ENCODE data around the gene SRPRA.

DNA sequence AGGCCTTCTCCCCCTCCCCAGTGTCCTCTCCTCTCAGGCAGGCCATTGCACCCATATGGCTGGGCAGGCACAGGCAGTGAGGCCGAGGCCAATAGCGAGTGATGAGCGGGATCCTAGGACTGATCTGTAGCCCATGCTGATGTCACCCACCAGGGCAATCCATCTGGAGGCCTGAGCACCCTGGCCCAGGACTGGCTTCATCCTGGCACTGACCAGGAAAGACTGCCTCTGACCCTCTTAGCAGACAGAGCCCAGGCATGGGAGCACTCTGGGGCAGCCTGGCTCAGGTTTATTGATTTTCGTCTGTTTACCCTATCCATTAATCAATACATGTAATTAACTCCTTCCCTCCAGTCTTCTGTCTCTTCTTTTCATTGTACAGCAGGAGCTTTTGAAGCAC is 9.1 kb upstream of the SRPRA start:
- TF ChIP-seq POLR2A (IDR thresholded peaks at IDR 0.05) = no peak
- TF ChIP-seq, protein P1, sequence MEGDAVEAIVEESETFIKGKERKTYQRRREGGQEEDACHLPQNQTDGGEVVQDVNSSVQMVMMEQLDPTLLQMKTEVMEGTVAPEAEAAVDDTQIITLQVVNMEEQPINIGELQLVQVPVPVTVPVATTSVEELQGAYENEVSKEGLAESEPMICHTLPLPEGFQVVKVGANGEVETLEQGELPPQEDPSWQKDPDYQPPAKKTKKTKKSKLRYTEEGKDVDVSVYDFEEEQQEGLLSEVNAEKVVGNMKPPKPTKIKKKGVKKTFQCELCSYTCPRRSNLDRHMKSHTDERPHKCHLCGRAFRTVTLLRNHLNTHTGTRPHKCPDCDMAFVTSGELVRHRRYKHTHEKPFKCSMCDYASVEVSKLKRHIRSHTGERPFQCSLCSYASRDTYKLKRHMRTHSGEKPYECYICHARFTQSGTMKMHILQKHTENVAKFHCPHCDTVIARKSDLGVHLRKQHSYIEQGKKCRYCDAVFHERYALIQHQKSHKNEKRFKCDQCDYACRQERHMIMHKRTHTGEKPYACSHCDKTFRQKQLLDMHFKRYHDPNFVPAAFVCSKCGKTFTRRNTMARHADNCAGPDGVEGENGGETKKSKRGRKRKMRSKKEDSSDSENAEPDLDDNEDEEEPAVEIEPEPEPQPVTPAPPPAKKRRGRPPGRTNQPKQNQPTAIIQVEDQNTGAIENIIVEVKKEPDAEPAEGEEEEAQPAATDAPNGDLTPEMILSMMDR (IDR thresholded peaks at IDR 0.05) = no peak

All from adrenal gland (tissue), 5 donors.